Natural killer cell (primary cell): ENCODE results near the gene HPSE2. TPM values are rescaled to one million over a fixed set of nuclear protein-coding genes. Genes with fewer than 3 reads are reported as not detected.

ENCODE experiments used
- ATAC-seq, 3 donors: fragments of 150-1000 bp in 2 of 3; fragments of 200-7000 bp in 1 of 3; cut with Tn5 transposase; 1 replicate in 1 of 3; 2 replicates in 2 of 3; pipeline ENCODE4 v1.10.0; 2021; ENCODE audit warnings: mild to moderate bottlenecking in 2 of 3, moderate library complexity in 2 of 3
- DNase-seq, 2 donors: peaks; one replicate each; pipeline versions ENCODE4 v3.0.0 to v3.0.0-alpha.2; 2013 to 2021; ENCODE audit warnings: mixed read lengths in 1 of 2
- H3K27ac ChIP-seq: one replicate; pipeline ENCODE4 v1.5.1; 2013; ENCODE audit warnings: mild to moderate bottlenecking, low read length
- H3K27me3 ChIP-seq: one replicate; pipeline ENCODE4 v1.6.1; 2013; ENCODE audit warnings: low read length; ENCODE audit not compliant: control insufficient read depth, insufficient read depth
- H3K36me3 ChIP-seq: one replicate; pipeline ENCODE4 v1.6.1; 2013; ENCODE audit warnings: low read length; ENCODE audit not compliant: control insufficient read depth, insufficient read depth
- H3K4me1 ChIP-seq: one replicate; pipeline ENCODE4 v1.6.1; 2013; ENCODE audit warnings: low read length; ENCODE audit not compliant: control insufficient read depth, insufficient read depth
- H3K4me3 ChIP-seq: one replicate; pipeline ENCODE4 v1.5.1; 2013; ENCODE audit warnings: low read length
- H3K9me3 ChIP-seq: one replicate; pipeline ENCODE4 v1.6.1; 2013; ENCODE audit warnings: low read length; ENCODE audit not compliant: control insufficient read depth, insufficient read depth
- H3K27ac Mint-ChIP-seq, 2 donors: one replicate each; pipeline ENCODE4 v1.8.0; 2022; ENCODE audit warnings: mild to moderate bottlenecking in 2 of 2, mixed read lengths in 2 of 2, moderate library complexity in 1 of 2
- H3K27me3 Mint-ChIP-seq, 2 donors: one replicate each; pipeline ENCODE4 v1.8.0; 2022; ENCODE audit warnings: low read depth in 2 of 2, mixed read lengths in 2 of 2
- H3K36me3 Mint-ChIP-seq: one replicate; pipeline ENCODE4 v1.8.0; 2022; ENCODE audit warnings: mixed read lengths
- H3K4me1 Mint-ChIP-seq, 2 donors: one replicate each; pipeline ENCODE4 v1.8.0; 2022; ENCODE audit warnings: mixed read lengths in 2 of 2
- H3K4me3 Mint-ChIP-seq: one replicate; pipeline ENCODE4 v1.8.0; 2022; ENCODE audit warnings: mild to moderate bottlenecking, moderate library complexity, mixed read lengths
- H3K9me3 Mint-ChIP-seq, 2 donors: one replicate each; pipeline ENCODE4 v1.8.0; 2022; ENCODE audit warnings: mixed read lengths in 2 of 2
- WGBS: methylation state at CpG from one replicate; pipeline ENCODE4 v1.1.7; 2013; ENCODE audit warnings: missing lambda C conversion rate; ENCODE audit not compliant: insufficient coverage; 5-methylcytosine and 5-hydroxymethylcytosine counted together
- intact Hi-C: fragments of 100-400 bp; cut with micrococcal nuclease; formaldehyde crosslinking; loops from one replicate; pipeline ENCODE4 v1.14.2; 2022
- total RNA-seq, 4 donors: library from RNA; stranded (reverse); fragments of 120-200 nt in 1 of 4; gene quantifications; one replicate each; pipeline versions ENCODE4 v1.2.3 to v1.2.4, GENCODE V29; 2013 to 2022
- TF ChIP-seq, protein P1 (sequence below): fragments of 200-600 bp; IDR thresholded peaks from one replicate; pipeline ENCODE4 v1.8.0; 2022; ENCODE audit warnings: antibody characterized with exemption

HPSE2 gene
- total RNA-seq, 3 donors from 2014 or later (not counting 1 experiment from before 2014, with no cell fraction given), result not detected

DNA sequence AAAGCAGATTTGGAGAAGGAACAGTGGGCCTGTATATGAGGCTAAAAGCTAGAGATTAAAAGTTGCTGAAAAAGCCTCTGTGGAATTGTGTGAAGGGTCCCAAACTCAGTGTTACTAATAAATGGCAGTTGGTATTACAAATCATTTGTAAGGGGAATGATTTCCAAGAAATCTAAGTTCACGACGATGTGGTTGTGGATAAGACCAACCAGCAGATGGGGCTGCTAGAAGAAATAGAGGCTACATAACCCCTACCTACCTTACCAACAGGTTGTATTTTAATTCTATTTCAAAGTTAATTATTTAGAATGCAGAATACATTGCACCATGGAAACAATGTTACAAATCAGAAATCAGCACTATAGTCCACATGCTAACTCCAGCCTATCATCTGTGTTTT lies 377.1 kb downstream of the HPSE2 start:
- DNase-seq (no peak), ATAC-seq (no peak)
- WGBS, result 72% methylated on average over 2 of the region's 2 CpGs
- no peaks in the 10 kb centered on the region for H3K4me1 ChIP-seq
- H3K27me3 ChIP-seq, result peaks cover 3% of the 10 kb centered on the region
- no peak overlapping the region for H3K4me3 ChIP-seq
- no peaks in the 10 kb centered on the region for H3K27me3 Mint-ChIP-seq
- no peaks in the 10 kb centered on the region for H3K9me3 ChIP-seq
- no peaks in the 10 kb centered on the region for H3K36me3 ChIP-seq
- TF ChIP-seq, protein P1, sequence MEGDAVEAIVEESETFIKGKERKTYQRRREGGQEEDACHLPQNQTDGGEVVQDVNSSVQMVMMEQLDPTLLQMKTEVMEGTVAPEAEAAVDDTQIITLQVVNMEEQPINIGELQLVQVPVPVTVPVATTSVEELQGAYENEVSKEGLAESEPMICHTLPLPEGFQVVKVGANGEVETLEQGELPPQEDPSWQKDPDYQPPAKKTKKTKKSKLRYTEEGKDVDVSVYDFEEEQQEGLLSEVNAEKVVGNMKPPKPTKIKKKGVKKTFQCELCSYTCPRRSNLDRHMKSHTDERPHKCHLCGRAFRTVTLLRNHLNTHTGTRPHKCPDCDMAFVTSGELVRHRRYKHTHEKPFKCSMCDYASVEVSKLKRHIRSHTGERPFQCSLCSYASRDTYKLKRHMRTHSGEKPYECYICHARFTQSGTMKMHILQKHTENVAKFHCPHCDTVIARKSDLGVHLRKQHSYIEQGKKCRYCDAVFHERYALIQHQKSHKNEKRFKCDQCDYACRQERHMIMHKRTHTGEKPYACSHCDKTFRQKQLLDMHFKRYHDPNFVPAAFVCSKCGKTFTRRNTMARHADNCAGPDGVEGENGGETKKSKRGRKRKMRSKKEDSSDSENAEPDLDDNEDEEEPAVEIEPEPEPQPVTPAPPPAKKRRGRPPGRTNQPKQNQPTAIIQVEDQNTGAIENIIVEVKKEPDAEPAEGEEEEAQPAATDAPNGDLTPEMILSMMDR, result no peak
- H3K27ac ChIP-seq, result no peak overlapping the region
- H3K9me3 Mint-ChIP-seq, result no peaks in the 10 kb centered on the region
- H3K4me3 Mint-ChIP-seq, result no peak overlapping the region
- H3K4me1 Mint-ChIP-seq, result no peaks in the 10 kb centered on the region
- intact Hi-C loops, result no loop called here
- no peaks in the 10 kb centered on the region for H3K36me3 Mint-ChIP-seq
- H3K27ac Mint-ChIP-seq, result no peak overlapping the region

DNA sequence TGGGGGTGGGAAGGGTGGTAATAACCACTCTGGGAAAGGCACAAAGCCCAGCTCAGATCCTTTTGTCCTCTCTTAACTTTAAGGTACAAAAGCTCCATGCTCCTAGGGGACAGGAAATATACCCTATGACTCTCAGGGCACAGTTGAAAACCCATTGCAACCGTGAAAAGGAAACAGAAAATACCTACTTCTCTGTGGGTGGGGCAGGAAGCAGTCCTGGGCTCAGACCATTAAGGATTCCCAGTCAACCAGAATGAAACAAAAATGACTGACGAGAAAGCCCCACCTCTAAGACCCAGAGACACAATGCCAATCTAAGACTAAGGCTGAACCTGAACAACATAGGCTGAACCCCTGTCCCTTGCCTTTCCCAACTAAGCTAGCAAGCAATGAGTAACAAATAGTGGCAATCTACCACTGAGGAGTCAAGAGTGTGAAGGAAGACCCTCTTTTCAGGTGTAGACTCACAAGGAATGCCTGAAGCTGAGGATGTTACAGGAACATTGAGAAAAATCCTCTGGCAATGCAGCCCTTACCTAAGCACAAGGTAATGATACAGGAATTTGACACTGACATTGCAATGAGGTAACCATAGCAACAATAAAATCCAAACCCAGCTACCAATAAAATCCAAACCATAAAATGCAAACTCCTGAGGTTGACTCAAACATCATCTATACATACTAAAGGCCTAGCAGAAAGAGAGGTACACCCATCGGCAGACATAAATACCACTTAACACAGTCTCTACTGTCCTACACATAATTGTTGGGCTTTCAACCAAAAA lies 380.1 kb downstream of the HPSE2 start:
- TF ChIP-seq, protein P1, result no peak
- H3K9me3 Mint-ChIP-seq, result no peaks in the 10 kb centered on the region
- no peak overlapping the region for H3K27ac Mint-ChIP-seq
- Histone ChIP-seq H3K27me3 (no peaks in the 10 kb centered on the region), H3K36me3 (no peaks in the 10 kb centered on the region), H3K4me3 (no peak overlapping the region), H3K27ac (no peak overlapping the region), H3K9me3 (no peaks in the 10 kb centered on the region), H3K4me1 (no peaks in the 10 kb centered on the region)
- 62% methylated on average over 3 of the region's 3 CpGs for WGBS
- no peaks in the 10 kb centered on the region for H3K27me3 Mint-ChIP-seq
- no peaks in the 10 kb centered on the region for H3K4me1 Mint-ChIP-seq
- H3K36me3 Mint-ChIP-seq, result no peaks in the 10 kb centered on the region
- intact Hi-C loops, result no loop called here
- no peak for DNase-seq
- H3K4me3 Mint-ChIP-seq, result no peak overlapping the region
- no peak for ATAC-seq

DNA sequence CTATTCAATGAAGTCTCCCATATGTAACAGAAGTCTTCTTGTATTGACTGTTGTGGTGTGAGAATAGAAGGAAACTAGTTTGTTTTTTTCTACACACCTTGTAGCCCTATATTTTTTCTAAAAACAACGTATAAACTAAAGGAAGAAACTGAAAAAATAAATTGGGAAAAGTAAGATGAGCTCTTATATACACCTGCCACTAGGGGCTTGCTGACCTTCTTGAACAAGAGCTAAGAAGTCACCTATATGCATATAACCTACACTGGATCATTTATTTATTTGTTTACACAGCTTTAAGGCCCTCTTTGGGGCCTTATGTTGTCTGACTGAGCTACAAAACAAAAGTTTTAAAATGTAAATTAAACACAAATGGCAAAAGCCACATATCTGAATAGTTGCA lies 383.0 kb downstream of the HPSE2 start:
- Histone ChIP-seq H3K27ac (no peak overlapping the region), H3K9me3 (no peaks in the 10 kb centered on the region), H3K27me3 (no peaks in the 10 kb centered on the region), H3K4me3 (no peak overlapping the region), H3K36me3 (no peaks in the 10 kb centered on the region), H3K4me1 (no peaks in the 10 kb centered on the region)
- Mint-ChIP-seq H3K9me3 (no peaks in the 10 kb centered on the region), H3K27ac (no peak overlapping the region), H3K4me1 (no peaks in the 10 kb centered on the region), H3K4me3 (no peak overlapping the region), H3K27me3 (no peaks in the 10 kb centered on the region), H3K36me3 (no peaks in the 10 kb centered on the region)
- intact Hi-C loops, result no loop called here
- no peak for ATAC-seq
- TF ChIP-seq, protein P1, result no peak
- no CpG with 5 or more reads among the region's 1 CpG for WGBS
- DNase-seq, result no peak

DNA sequence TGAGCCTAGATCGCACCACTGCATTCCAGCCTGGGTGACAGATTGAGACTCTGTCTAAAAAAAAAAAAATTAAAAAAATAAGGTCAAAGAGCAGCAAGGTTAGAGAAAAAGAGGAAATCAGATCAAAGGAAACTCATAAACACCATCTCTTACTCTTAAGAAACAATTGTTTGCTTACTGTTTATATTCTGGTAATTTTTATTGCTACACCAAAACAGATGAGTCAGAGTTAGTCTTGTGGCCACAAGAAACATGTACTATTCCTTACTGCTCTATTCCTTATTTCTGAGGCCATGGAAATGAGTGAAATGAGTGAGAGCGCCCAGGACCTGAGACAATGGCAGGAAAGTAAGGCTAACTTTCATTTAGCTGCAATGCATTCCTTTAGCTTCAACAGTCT lies 387.3 kb downstream of the HPSE2 start:
- H3K36me3 Mint-ChIP-seq, result no peaks in the 10 kb centered on the region
- H3K9me3 ChIP-seq, result no peaks in the 10 kb centered on the region
- H3K27ac ChIP-seq, result no peak overlapping the region
- no peak for ATAC-seq
- no peak overlapping the region for H3K4me3 Mint-ChIP-seq
- H3K27me3 ChIP-seq, result no peaks in the 10 kb centered on the region
- H3K4me1 ChIP-seq, result no peaks in the 10 kb centered on the region
- no peak overlapping the region for H3K4me3 ChIP-seq
- 95% methylated on average over 2 of the region's 2 CpGs for WGBS
- TF ChIP-seq, protein P1, result no peak
- H3K27ac Mint-ChIP-seq, result no peak overlapping the region
- no peaks in the 10 kb centered on the region for H3K27me3 Mint-ChIP-seq
- H3K9me3 Mint-ChIP-seq, result no peaks in the 10 kb centered on the region
- intact Hi-C loops, result no loop called here
- no peaks in the 10 kb centered on the region for H3K36me3 ChIP-seq
- no peaks in the 10 kb centered on the region for H3K4me1 Mint-ChIP-seq
- DNase-seq, result no peak
